DLD1 (cell line): ENCODE data around the gene GALNT18.

Source experiments
- in situ Hi-C: cut with HindIII; loops from 2 replicates; pipeline ENCODE4 v1.10.0; 2017; ENCODE audit warnings: low sequenced_read_pairs

The GALNT18 gene

GRCh38 chr11:11324090-11324489 lies 297.7 kb downstream of the GALNT18 start:
- in situ Hi-C loops, result no loop called here

- in situ Hi-C loops, result no loop called here
Observed at GRCh38 chr11:11322101-11322500, 299.7 kb downstream of the GALNT18 start.

- in situ Hi-C loops, result no loop called here
Observed at GRCh38 chr11:11320825-11321224, 301.0 kb downstream of the GALNT18 start.

GRCh38 chr11:11318961-11319360 lies 302.8 kb downstream of the GALNT18 start:
- in situ Hi-C loops, result no loop called here

- in situ Hi-C loops, result no loop called here
Observed at GRCh38 chr11:11318461-11318860, 303.3 kb downstream of the GALNT18 start.

GRCh38 chr11:11316651-11317230 lies 305.1 kb downstream of the GALNT18 start:
- in situ Hi-C loops, result no loop called here

- in situ Hi-C loops, result no loop called here
Observed at GRCh38 chr11:11313902-11314692, 307.7 kb downstream of the GALNT18 start.

GRCh38 chr11:11313426-11313825 lies 308.4 kb downstream of the GALNT18 start:
- in situ Hi-C loops, result no loop called here

- in situ Hi-C loops, result no loop called here
Observed at GRCh38 chr11:11312738-11313137, 309.1 kb downstream of the GALNT18 start.

GRCh38 chr11:11311169-11311568 lies 310.6 kb downstream of the GALNT18 start:
- in situ Hi-C loops, result no loop called here

GRCh38 chr11:11309906-11310305 lies 311.9 kb downstream of the GALNT18 start:
- in situ Hi-C loops, result no loop called here

- in situ Hi-C loops, result no loop called here
Observed at GRCh38 chr11:11308249-11308648, 313.6 kb downstream of the GALNT18 start.

- in situ Hi-C loops, result no loop called here
Observed at GRCh38 chr11:11306855-11307254, 314.9 kb downstream of the GALNT18 start.

GRCh38 chr11:11304550-11304949 lies 317.3 kb downstream of the GALNT18 start:
- in situ Hi-C loops, result no loop called here

GRCh38 chr11:11302565-11302964 lies 319.2 kb downstream of the GALNT18 start:
- in situ Hi-C loops, result no loop called here

- in situ Hi-C loops, result no loop called here
Observed at GRCh38 chr11:11301212-11301611, 320.6 kb downstream of the GALNT18 start.

GRCh38 chr11:11297578-11297977 lies 324.2 kb downstream of the GALNT18 start:
- in situ Hi-C loops, result no loop called here

GRCh38 chr11:11296434-11296833 lies 325.4 kb downstream of the GALNT18 start:
- in situ Hi-C loops, result no loop called here

- in situ Hi-C loops, result no loop called here
Observed at GRCh38 chr11:11294551-11294855, 327.3 kb downstream of the GALNT18 start.

- in situ Hi-C loops, result no loop called here
Observed at GRCh38 chr11:11293798-11294550, 327.8 kb downstream of the GALNT18 start.

- in situ Hi-C loops, result no loop called here
Observed at GRCh38 chr11:11292839-11293238, 329.0 kb downstream of the GALNT18 start.
